ENCODE measurements around the gene LGALSL. TPM values are rescaled to one million over a fixed set of nuclear protein-coding genes. Genes with fewer than 3 reads are reported as not detected.

Gene LGALSL
- total RNA-seq, 1 donor: 11.6 TPM

DNA sequence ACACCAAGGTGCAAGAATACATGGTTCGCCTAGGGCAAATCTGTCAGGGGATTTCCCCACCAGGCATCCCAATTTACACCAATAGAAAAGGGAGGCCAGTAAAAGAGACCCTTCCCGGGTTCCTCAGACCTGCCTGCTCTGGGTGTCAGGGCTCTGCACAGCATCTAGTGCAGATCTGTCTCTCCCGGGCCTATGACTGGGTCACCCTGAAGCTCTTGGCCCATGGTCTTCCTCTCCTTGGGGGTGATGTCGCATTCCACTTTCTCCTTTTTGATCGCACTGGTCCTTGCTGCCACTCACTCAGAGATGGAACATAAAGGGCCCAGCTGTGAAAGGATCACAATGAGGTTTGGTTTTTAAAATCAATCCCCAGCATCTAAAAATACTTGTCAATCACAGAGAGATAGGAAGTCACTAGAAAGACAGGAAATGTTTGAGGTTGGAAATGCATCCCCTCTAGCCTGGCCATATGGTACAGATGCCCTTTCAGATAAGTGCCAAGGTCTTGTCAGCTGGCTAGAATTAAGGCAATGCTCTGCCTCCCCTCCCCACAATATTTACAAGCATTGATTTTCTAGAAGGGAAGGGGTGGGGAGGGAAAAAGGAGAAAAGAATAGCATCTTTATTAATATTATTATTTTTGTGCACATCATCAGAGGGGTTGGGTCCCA, 35.3 kb downstream of the LGALSL start:
- H3K4me3 ChIP-seq (ENCODE audit: low read length): no peak overlapping the region
- H3K4me1 ChIP-seq (ENCODE audit: insufficient read depth, low read length): no peaks in the 10 kb centered on the region
- H3K9me3 ChIP-seq (ENCODE audit: low read depth, low read length): no peaks in the 10 kb centered on the region
- H3K27me3 ChIP-seq (ENCODE audit: insufficient read depth, low read length): no peaks in the 10 kb centered on the region

- no peaks in the 10 kb centered on the region for H3K4me1 ChIP-seq (ENCODE audit: insufficient read depth, low read length)
- no peak overlapping the region for H3K4me3 ChIP-seq (ENCODE audit: low read length)
These were observed 37.5 kb downstream of the LGALSL start for GRCh38 chr2:64491426-64491825.

GRCh38 chr2:64492272-64492671, 38.3 kb downstream of the LGALSL start:
- H3K4me3 ChIP-seq (ENCODE audit: low read length): no peak overlapping the region
- no peaks in the 10 kb centered on the region for H3K4me1 ChIP-seq (ENCODE audit: insufficient read depth, low read length)
- H3K9me3 ChIP-seq (ENCODE audit: low read depth, low read length): no peaks in the 10 kb centered on the region
- no peaks in the 10 kb centered on the region for H3K27me3 ChIP-seq (ENCODE audit: insufficient read depth, low read length)

More at GRCh38 chr2:64491426-64491825, 37.5 kb downstream of the LGALSL start:
- Histone ChIP-seq H3K9me3 (ENCODE audit: low read depth, low read length) (no peaks in the 10 kb centered on the region), H3K27me3 (ENCODE audit: insufficient read depth, low read length) (no peaks in the 10 kb centered on the region)

DNA sequence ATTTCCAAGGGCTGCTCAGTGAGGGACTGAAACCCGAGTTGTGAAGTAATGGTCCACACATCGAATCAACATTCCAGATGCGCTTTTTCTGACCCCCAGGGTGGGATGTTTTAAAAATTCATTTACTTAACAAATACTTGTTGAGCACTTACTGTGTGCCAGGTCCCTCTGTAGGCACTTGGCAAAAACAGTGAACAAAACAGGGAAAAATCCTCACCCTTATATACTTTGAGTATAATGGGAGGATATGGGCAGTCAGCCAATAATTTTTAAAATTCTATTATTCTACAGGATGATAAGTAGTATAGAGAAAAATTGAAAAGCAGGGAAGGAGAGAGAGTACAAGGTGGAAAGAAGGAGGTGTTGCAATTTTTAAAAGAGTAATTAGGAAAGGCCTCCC, 38.9 kb downstream of the LGALSL start:
- Histone ChIP-seq H3K4me1 (ENCODE audit: insufficient read depth, low read length) (no peaks in the 10 kb centered on the region), H3K27me3 (ENCODE audit: insufficient read depth, low read length) (no peaks in the 10 kb centered on the region), H3K4me3 (ENCODE audit: low read length) (no peak overlapping the region), H3K9me3 (ENCODE audit: low read depth, low read length) (no peaks in the 10 kb centered on the region)

DNA sequence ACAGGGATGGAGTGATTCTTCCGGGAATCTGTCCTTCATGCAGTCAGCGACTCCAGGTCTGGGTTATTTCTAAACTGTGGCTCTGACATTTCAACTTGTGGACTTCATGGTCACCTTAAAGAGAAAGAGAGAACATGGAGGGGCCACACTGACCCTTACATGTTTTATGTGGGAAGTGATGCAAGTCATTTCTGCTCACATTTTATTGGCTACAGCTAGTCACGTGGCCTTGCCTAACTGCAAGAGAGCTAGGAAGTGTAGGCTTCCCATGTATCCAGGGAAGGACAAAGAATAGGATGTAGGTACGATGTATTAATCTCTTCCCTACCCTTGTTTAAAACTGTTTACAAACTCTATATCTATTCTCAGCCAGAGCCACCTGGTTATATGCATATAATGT, 39.8 kb downstream of the LGALSL start:
- Histone ChIP-seq H3K4me3 (ENCODE audit: low read length) (no peak overlapping the region), H3K9me3 (ENCODE audit: low read depth, low read length) (no peaks in the 10 kb centered on the region), H3K4me1 (ENCODE audit: insufficient read depth, low read length) (no peaks in the 10 kb centered on the region), H3K27me3 (ENCODE audit: insufficient read depth, low read length) (no peaks in the 10 kb centered on the region)

DNA sequence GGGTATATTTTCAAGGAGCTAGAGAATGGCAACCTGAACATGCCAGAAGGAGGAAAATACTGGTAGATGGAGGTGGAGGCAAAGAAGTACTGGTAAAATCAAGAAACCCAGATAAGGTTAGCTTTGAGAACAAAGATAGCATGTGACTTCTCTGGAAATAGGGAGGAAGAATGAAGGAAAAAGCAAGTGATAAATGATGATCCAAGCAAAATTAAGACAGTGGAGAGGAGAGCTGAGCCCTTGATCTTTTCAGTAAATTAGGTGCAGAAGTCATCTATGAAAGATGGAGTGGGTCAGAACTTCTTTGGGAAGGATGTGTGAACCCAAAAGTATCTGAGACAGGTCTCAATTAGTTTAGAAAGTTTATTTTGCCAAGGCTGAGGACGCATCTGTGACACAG, 44.5 kb downstream of the LGALSL start:
- Histone ChIP-seq H3K4me1 (ENCODE audit: insufficient read depth, low read length) (no peaks in the 10 kb centered on the region), H3K27me3 (ENCODE audit: insufficient read depth, low read length) (no peaks in the 10 kb centered on the region), H3K4me3 (ENCODE audit: low read length) (no peak overlapping the region), H3K9me3 (ENCODE audit: low read depth, low read length) (no peaks in the 10 kb centered on the region)

DNA sequence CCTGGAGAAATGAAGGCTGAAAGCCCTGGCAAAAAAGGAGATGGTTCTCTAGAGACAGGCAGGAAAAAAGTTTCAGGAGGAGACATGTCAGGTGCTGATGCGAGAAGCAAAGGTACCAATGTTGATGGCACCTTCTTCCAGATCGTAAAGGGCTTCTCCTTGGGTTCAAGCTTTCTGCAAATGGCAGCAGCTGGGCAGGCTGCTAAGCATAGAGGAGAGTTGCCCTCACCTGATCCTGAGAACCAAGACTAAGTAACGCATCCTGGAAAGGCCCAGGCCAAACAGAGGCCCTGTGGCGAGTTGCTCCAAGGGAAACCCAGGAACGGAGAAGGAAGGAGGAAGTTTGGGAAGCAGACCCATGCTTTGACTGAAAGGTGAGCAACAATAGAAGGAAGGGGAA, 46.6 kb downstream of the LGALSL start:
- H3K9me3 ChIP-seq (ENCODE audit: low read depth, low read length): no peaks in the 10 kb centered on the region
- H3K4me3 ChIP-seq (ENCODE audit: low read length): no peak overlapping the region
- no peaks in the 10 kb centered on the region for H3K27me3 ChIP-seq (ENCODE audit: insufficient read depth, low read length)
- peaks cover 4% of the 10 kb centered on the region for H3K4me1 ChIP-seq (ENCODE audit: insufficient read depth, low read length)

GRCh38 chr2:64501946-64502345, 48.0 kb downstream of the LGALSL start:
- Histone ChIP-seq H3K27me3 (ENCODE audit: insufficient read depth, low read length) (no peaks in the 10 kb centered on the region), H3K4me3 (ENCODE audit: low read length) (no peak overlapping the region), H3K9me3 (ENCODE audit: low read depth, low read length) (no peaks in the 10 kb centered on the region), H3K4me1 (ENCODE audit: insufficient read depth, low read length) (peaks cover 4% of the 10 kb centered on the region)

GRCh38 chr2:64502860-64503259, 48.9 kb downstream of the LGALSL start:
- Histone ChIP-seq H3K4me3 (ENCODE audit: low read length) (no peak overlapping the region), H3K4me1 (ENCODE audit: insufficient read depth, low read length) (peaks cover 4% of the 10 kb centered on the region), H3K27me3 (ENCODE audit: insufficient read depth, low read length) (no peaks in the 10 kb centered on the region), H3K9me3 (ENCODE audit: low read depth, low read length) (no peaks in the 10 kb centered on the region)

- Histone ChIP-seq H3K9me3 (ENCODE audit: low read depth, low read length) (no peaks in the 10 kb centered on the region), H3K4me3 (ENCODE audit: low read length) (no peak overlapping the region), H3K27me3 (ENCODE audit: insufficient read depth, low read length) (no peaks in the 10 kb centered on the region), H3K4me1 (ENCODE audit: insufficient read depth, low read length) (peaks cover 4% of the 10 kb centered on the region)
These were observed 51.1 kb downstream of the LGALSL start for GRCh38 chr2:64504774-64505720.

- H3K4me3 ChIP-seq (ENCODE audit: low read length): no peak overlapping the region
- peaks cover 4% of the 10 kb centered on the region for H3K4me1 ChIP-seq (ENCODE audit: insufficient read depth, low read length)
- no peaks in the 10 kb centered on the region for H3K27me3 ChIP-seq (ENCODE audit: insufficient read depth, low read length)
- no peaks in the 10 kb centered on the region for H3K9me3 ChIP-seq (ENCODE audit: low read depth, low read length)
These were observed 52.7 kb downstream of the LGALSL start for GRCh38 chr2:64506686-64507085.

Other genes with a start within 250 kb of the LGALSL start
- 87.1 TPM for gene AFTPH, start 70.2 kb downstream of the LGALSL start, total RNA-seq
- gene SERTAD2, start 199.8 kb downstream of the LGALSL start, total RNA-seq: 45.4 TPM

All from mononuclear cell (primary cell).